ENCODE results near the gene CREB5.
"Not testable (repeated sequence)": the region's sequence is repeated elsewhere in the genome, so short reads cannot be mapped to it uniquely, and the experiment has no call there.

Gene CREB5

GRCh38 chr7:28550580-28551186 is 138.4 kb downstream of the CREB5 start:
- no peaks in the 10 kb centered on the region for H3K4me1 ChIP-seq
- in situ Hi-C loops (cut with MboI; ENCODE audit: low sequenced_read_pairs) = no loop called here
- no peaks in the 10 kb centered on the region; the same call in 1 of the 2 replicates for H3K9me3 ChIP-seq
- H3K4me3 ChIP-seq = no peak overlapping the region
- DNase-seq (ENCODE audit: low spot score in 2 of 2) = no peak
- H3K27me3 ChIP-seq (ENCODE audit: low read depth) = peaks cover 12% of the 10 kb centered on the region
- H3K36me3 ChIP-seq (replicated peaks) = no peaks in the 10 kb centered on the region

- Histone ChIP-seq H3K4me3 (no peak overlapping the region), H3K27me3 (ENCODE audit: low read depth) (peaks cover 12% of the 10 kb centered on the region), H3K9me3 (no peaks in the 10 kb centered on the region; the same call in 1 of the 2 replicates), H3K4me1 (no peaks in the 10 kb centered on the region), H3K36me3 (replicated peaks) (no peaks in the 10 kb centered on the region)
- in situ Hi-C loops (cut with MboI; ENCODE audit: low sequenced_read_pairs) = no loop called here
- DNase-seq (ENCODE audit: low spot score in 2 of 2) = no peak
Observed at GRCh38 chr7:28551331-28551730, 139.0 kb downstream of the CREB5 start.

DNA sequence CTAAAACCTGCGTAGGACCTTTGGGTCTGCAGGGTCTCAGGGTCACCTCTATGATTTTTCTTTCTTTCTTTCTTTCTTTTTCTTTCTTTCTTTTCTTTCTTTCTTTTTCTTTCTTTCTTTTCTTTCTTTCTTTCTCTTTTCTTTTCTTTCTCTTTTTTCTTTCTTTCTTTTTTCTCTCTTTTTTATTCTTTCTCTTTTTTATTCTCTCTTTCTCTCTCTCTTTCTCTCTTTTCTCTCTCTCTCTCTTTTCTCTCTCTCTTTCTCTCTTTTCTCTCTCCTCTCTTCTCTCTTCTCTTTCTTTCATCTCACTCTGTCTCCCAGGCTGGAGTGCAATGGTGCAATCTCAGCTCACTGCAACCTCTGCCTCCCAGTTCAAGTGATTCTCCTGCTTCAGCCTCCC is 139.4 kb downstream of the CREB5 start:
- H3K4me3 ChIP-seq; H3K4me1 ChIP-seq; H3K9me3 ChIP-seq; in situ Hi-C loops (cut with MboI; ENCODE audit: low sequenced_read_pairs); DNase-seq (ENCODE audit: low spot score in 2 of 2); H3K36me3 ChIP-seq (replicated peaks): not testable (repeated sequence)
- H3K27me3 ChIP-seq (ENCODE audit: low read depth) = peaks cover 12% of the 10 kb centered on the region

DNA sequence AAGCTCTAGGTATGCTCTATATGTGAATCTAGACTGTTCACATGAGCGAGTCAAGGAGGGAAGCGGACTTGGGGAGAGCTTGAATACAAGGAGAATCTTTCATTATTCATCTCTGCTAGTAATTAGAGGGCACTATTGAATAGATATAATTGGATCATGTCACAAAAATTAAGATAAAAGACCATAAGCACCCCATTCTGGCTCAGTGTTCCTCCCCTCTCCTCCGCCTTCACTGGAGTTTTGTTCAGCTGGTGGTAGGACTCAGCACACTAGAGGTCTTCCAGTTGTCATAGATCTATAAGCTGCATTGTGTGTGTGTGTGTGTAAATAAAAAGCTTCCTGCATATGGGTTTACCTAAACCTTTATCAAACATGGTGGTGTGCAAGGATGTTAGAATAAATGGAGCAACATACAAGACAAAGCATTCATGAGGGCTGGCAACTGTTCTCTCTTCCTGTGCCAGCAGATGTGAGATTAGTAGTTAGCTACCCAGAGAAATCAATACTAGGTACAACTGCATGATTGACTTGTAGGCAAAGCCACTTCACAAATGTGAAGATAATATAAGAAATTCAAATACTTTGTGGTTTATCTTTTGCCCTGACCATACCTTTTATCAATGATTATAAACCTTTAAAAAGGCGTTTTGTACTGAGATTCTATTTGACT is 142.6 kb downstream of the CREB5 start:
- in situ Hi-C loops (cut with MboI; ENCODE audit: low sequenced_read_pairs) = no loop called here
- H3K27me3 ChIP-seq (ENCODE audit: low read depth) = peaks cover 9% of the 10 kb centered on the region
- H3K9me3 ChIP-seq = no peaks in the 10 kb centered on the region
- no peak overlapping the region for H3K4me3 ChIP-seq
- no peaks in the 10 kb centered on the region for H3K4me1 ChIP-seq
- H3K36me3 ChIP-seq (replicated peaks) = no peaks in the 10 kb centered on the region
- no peak for DNase-seq (ENCODE audit: low spot score in 2 of 2)

DNA sequence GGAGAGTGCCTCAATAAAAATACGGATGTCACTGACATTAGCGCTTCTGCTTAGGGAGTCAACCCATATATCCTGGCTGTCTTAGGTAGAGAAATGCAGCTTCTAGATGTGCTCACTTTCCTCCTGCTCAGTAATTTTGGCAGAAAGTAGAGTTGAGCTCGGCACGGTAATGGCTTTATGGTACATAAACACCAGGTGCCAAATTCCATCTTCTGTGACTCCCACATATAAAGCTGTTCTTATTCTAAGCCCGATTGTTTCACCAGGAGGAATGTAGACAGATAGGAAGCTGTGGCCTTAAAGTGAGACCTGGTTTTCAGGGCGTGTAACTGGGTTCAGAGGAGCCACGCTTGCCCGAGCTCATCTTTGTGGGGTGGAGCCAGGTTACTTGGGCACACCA is 143.7 kb downstream of the CREB5 start:
- in situ Hi-C loops (cut with MboI; ENCODE audit: low sequenced_read_pairs) = no loop called here

GRCh38 chr7:28556671-28557070 is 144.4 kb downstream of the CREB5 start:
- H3K4me3 ChIP-seq = no peak overlapping the region
- no peak for DNase-seq (ENCODE audit: low spot score in 2 of 2)
- no peaks in the 10 kb centered on the region for H3K4me1 ChIP-seq
- 0 out of 2 replicates have a peak, but pooled peaks cover 5% of the 10 kb centered on the region for H3K27me3 ChIP-seq (ENCODE audit: low read depth)
- H3K36me3 ChIP-seq (replicated peaks) = no peaks in the 10 kb centered on the region
- H3K9me3 ChIP-seq = no peaks in the 10 kb centered on the region
- in situ Hi-C loops (cut with MboI; ENCODE audit: low sequenced_read_pairs) = no loop called here

More for the DNA sequence above, 143.7 kb downstream of the CREB5 start:
- DNase-seq (ENCODE audit: low spot score in 2 of 2) = no peak
- Histone ChIP-seq H3K27me3 (ENCODE audit: low read depth) (0 out of 2 replicates have a peak, but pooled peaks cover 5% of the 10 kb centered on the region), H3K36me3 (replicated peaks) (no peaks in the 10 kb centered on the region), H3K4me1 (no peaks in the 10 kb centered on the region), H3K9me3 (no peaks in the 10 kb centered on the region), H3K4me3 (no peak overlapping the region)

GRCh38 chr7:28558236-28558635 is 145.9 kb downstream of the CREB5 start:
- H3K4me3 ChIP-seq = no peak overlapping the region
- H3K9me3 ChIP-seq = no peaks in the 10 kb centered on the region
- DNase-seq (ENCODE audit: low spot score in 2 of 2) = no peak
- 0 out of 2 replicates have a peak, but pooled peaks cover 5% of the 10 kb centered on the region for H3K27me3 ChIP-seq (ENCODE audit: low read depth)
- no peaks in the 10 kb centered on the region for H3K4me1 ChIP-seq
- no peaks in the 10 kb centered on the region for H3K36me3 ChIP-seq (replicated peaks)
- in situ Hi-C loops (cut with MboI; ENCODE audit: low sequenced_read_pairs) = no loop called here

DNA sequence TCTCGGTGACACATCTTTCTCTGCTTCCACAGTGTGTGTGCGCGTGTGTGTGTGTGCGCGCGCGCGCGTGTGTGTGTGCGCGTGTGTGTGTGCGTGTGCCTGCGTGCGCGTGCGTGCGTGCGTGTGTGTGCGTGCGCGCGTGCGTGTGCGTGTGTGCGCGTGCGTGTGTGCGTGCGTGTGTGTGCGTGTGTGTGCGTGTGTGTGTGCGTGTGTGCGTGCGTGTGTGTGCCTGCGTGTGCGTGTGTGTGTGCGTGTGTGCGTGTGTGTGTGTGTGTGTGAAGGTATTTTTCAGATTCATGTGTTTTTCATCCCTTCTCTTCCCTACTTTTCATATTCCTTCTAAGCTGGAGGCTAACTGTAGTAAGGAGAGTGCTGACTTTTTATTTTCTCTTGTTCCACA is 148.4 kb downstream of the CREB5 start:
- in situ Hi-C loops (cut with MboI; ENCODE audit: low sequenced_read_pairs) = no loop called here
- no peak overlapping the region for H3K4me3 ChIP-seq
- H3K27me3 ChIP-seq (ENCODE audit: low read depth) = 0 out of 2 replicates have a peak, but pooled peaks cover 5% of the 10 kb centered on the region
- no peak for DNase-seq (ENCODE audit: low spot score in 2 of 2)
- no peaks in the 10 kb centered on the region for H3K36me3 ChIP-seq (replicated peaks)
- no peaks in the 10 kb centered on the region for H3K4me1 ChIP-seq
- H3K9me3 ChIP-seq = no peaks in the 10 kb centered on the region

GRCh38 chr7:28564033-28564432 is 151.7 kb downstream of the CREB5 start:
- in situ Hi-C loops (cut with MboI; ENCODE audit: low sequenced_read_pairs) = no loop called here
- Histone ChIP-seq H3K36me3 (replicated peaks) (no peaks in the 10 kb centered on the region), H3K4me1 (no peaks in the 10 kb centered on the region), H3K4me3 (no peak overlapping the region), H3K9me3 (0 out of 2 replicates have a peak, but pooled peaks cover 3% of the 10 kb centered on the region), H3K27me3 (ENCODE audit: low read depth) (peaks cover 21% of the 10 kb centered on the region)
- no peak for DNase-seq (ENCODE audit: low spot score in 2 of 2)

- in situ Hi-C loops (cut with MboI; ENCODE audit: low sequenced_read_pairs) = no loop called here
- no peak for DNase-seq (ENCODE audit: low spot score in 2 of 2)
- Histone ChIP-seq H3K36me3 (replicated peaks) (no peaks in the 10 kb centered on the region), H3K4me1 (no peaks in the 10 kb centered on the region), H3K27me3 (ENCODE audit: low read depth) (peaks cover 21% of the 10 kb centered on the region), H3K9me3 (0 out of 2 replicates have a peak, but pooled peaks cover 3% of the 10 kb centered on the region), H3K4me3 (no peak overlapping the region)
Observed at GRCh38 chr7:28564755-28565374, 152.5 kb downstream of the CREB5 start.

GRCh38 chr7:28565980-28566379 is 153.7 kb downstream of the CREB5 start:
- Histone ChIP-seq H3K9me3 (0 out of 2 replicates have a peak, but pooled peaks cover 3% of the 10 kb centered on the region), H3K27me3 (ENCODE audit: low read depth) (peaks cover 21% of the 10 kb centered on the region), H3K4me1 (no peaks in the 10 kb centered on the region), H3K36me3 (replicated peaks) (no peaks in the 10 kb centered on the region), H3K4me3 (no peak overlapping the region)
- in situ Hi-C loops (cut with MboI; ENCODE audit: low sequenced_read_pairs) = no loop called here
- no peak for DNase-seq (ENCODE audit: low spot score in 2 of 2)

DNA sequence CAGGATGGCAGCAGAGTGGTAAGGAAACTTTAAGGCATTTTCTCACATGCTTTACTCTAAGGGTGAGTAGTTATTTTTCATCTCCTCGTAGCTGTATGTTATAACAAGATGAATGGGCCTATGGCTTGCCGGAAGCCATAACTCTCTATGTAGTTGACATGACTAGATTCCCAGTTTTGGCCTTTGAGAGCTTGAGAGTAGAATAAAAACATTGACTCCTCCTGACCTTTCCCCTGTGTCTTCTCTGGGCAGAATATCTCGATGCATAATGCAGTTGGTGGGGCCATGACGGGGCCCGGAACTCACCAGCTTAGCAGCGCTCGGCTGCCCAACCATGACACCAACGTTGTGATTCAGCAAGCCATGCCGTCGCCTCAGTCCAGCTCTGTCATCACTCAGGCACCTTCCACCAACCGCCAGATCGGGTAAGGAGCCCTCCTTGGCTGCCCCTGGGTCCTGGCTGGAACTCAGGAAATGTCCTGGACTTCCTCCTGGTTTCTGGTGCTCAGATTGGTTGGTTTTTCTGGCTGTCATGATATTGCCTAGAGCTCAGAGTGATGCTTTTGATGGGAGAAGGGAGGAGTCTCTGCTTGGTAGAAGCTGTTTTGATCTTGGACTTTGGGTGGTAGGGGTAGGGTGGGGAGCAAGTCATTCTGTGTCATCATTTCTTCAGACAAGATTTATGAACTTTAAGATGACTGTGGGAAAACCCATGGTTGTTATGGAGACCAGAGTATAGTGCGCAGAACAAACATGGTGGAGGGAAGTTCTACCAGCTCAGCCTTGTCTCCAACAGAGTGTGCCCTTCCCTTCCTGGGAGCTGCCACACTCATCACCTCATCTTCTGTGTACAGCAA is 158.0 kb downstream of the CREB5 start:
- H3K4me1 ChIP-seq = no peaks in the 10 kb centered on the region
- H3K27me3 ChIP-seq (ENCODE audit: low read depth) = peaks cover 48% of the 10 kb centered on the region
- H3K4me3 ChIP-seq = no peak overlapping the region
- no peaks in the 10 kb centered on the region for H3K36me3 ChIP-seq (replicated peaks)
- in situ Hi-C loops (cut with MboI; ENCODE audit: low sequenced_read_pairs) = no loop called here
- H3K9me3 ChIP-seq = 0 out of 2 replicates have a peak, but pooled peaks cover 3% of the 10 kb centered on the region
- DNase-seq (ENCODE audit: low spot score in 2 of 2) = no peak

- no peaks in the 10 kb centered on the region for H3K4me1 ChIP-seq
- peaks cover 54% of the 10 kb centered on the region for H3K27me3 ChIP-seq (ENCODE audit: low read depth)
- H3K9me3 ChIP-seq = 0 out of 2 replicates have a peak, but pooled peaks cover 3% of the 10 kb centered on the region
- DNase-seq (ENCODE audit: low spot score in 2 of 2) = no peak
- H3K36me3 ChIP-seq (replicated peaks) = no peaks in the 10 kb centered on the region
- no peak overlapping the region for H3K4me3 ChIP-seq
- in situ Hi-C loops (cut with MboI; ENCODE audit: low sequenced_read_pairs) = no loop called here
Observed at GRCh38 chr7:28570970-28571288, 158.6 kb downstream of the CREB5 start.
